ENCODE results near the gene MINDY4. TPM values are rescaled to one million over a fixed set of nuclear protein-coding genes. Genes with fewer than 3 reads are reported as not detected.

MINDY4 gene
- total and polyA plus RNA-seq, 2 donors (not counting 1 experiment from before 2014, with no cell fraction given), result 0.12 to 1.1 TPM

DNA sequence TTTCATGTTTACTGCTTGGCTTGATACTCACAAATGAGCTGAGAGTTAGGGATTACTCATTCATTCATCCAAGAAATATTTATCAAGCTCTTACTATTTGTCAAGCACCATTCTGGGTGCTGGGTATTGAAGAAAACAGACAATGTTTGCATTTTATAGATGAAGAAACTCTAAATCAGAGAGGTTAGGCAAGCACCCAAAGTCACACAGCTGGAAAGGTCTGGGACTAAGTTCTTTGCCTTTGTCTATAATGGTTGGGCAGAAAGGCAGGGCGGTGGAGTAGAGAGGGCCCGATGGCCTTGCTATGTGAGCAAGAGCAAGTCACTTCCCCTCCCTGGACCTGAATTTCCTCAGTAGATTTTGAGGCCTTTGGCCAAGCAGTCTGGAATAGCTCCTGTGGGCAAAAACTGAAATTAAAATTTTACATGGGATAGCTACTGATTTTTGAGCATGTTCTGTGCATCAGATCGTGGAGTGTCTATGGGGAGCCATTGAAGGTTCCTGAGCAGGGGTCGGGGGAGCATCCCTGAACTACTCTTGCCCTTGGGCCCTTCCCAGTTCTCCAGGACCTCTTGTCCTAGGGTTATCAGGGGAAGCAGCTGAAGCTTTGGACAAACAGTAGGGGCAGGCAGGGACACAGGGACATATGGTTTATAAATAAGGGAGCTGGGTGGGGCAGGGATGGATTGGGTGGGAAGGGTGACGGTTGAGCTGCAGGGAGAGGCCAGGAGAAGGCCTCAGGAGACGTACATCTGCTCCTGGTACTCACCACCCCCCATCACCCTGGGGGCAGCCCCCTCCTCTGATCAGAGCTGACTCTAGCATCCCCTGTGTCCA lies 163.7 kb downstream of the MINDY4 start:
- H3K4me1 ChIP-seq (ENCODE audit: control insufficient read depth in 2 of 2, insufficient read depth in 2 of 2, low read length in 2 of 2), result peaks cover 0 to 3% of the 10 kb centered on the region in 2 donors
- no peak overlapping the region for H3K4me3 Mint-ChIP-seq
- H3K27me3 Mint-ChIP-seq, result peaks cover 15% of the 10 kb centered on the region
- POLR2A ChIA-PET, result no interaction called here
- H3K27me3 ChIP-seq (replicated peaks in 1 of 4; ENCODE audit: control extremely low read depth in 1 of 4, control insufficient read depth in 3 of 4, insufficient read depth in 4 of 4, low read length in 3 of 4), result peaks cover 0 to 16% (median 2%) of the 10 kb centered on the region in 4 experiments
- intact Hi-C loops (cut with micrococcal nuclease), result no loop called here
- no peaks in the 10 kb centered on the region for H3K4me1 Mint-ChIP-seq
- ATAC-seq (ENCODE audit: low read depth), result no peak
- H2AFZ ChIP-seq (ENCODE audit: insufficient read depth, low read depth, low read length, poor library complexity, severe bottlenecking), result no peak overlapping the region
- H3K4me2 ChIP-seq (replicated peaks; ENCODE audit: low read depth, low read length, poor library complexity, severe bottlenecking), result no peak overlapping the region
- TF ChIP-seq, protein P1, sequence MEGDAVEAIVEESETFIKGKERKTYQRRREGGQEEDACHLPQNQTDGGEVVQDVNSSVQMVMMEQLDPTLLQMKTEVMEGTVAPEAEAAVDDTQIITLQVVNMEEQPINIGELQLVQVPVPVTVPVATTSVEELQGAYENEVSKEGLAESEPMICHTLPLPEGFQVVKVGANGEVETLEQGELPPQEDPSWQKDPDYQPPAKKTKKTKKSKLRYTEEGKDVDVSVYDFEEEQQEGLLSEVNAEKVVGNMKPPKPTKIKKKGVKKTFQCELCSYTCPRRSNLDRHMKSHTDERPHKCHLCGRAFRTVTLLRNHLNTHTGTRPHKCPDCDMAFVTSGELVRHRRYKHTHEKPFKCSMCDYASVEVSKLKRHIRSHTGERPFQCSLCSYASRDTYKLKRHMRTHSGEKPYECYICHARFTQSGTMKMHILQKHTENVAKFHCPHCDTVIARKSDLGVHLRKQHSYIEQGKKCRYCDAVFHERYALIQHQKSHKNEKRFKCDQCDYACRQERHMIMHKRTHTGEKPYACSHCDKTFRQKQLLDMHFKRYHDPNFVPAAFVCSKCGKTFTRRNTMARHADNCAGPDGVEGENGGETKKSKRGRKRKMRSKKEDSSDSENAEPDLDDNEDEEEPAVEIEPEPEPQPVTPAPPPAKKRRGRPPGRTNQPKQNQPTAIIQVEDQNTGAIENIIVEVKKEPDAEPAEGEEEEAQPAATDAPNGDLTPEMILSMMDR (IDR thresholded peaks at IDR 0.05), result no peak
- TF ChIP-seq EZH2 (IDR thresholded peaks at IDR 0.05; ENCODE audit: borderline replicate concordance, insufficient read depth, low read depth, low read length, poor library complexity, severe bottlenecking), result no peak
- H3K27ac Mint-ChIP-seq, result no peak overlapping the region
- no peak overlapping the region for H3K9ac ChIP-seq (ENCODE audit: low read length)
- whole genome bisulfite sequencing (ENCODE audit: insufficient coverage), result 87% methylated on average over 4 of the region's 6 CpGs
- no peaks in the 10 kb centered on the region for H3K36me3 ChIP-seq (replicated peaks in 1 of 2; ENCODE audit: control extremely low read depth in 1 of 2, control insufficient read depth in 1 of 2, extremely low read depth in 1 of 2, insufficient read depth in 2 of 2, low read length in 1 of 2)
- no peaks in the 10 kb centered on the region for H3K9me3 Mint-ChIP-seq (ENCODE audit: insufficient read depth)
- no peaks in the 10 kb centered on the region for H4K20me1 ChIP-seq (ENCODE audit: control insufficient read depth, insufficient read depth, low read length, poor library complexity, severe bottlenecking)
- H3K9me3 ChIP-seq (ENCODE audit: control extremely low read depth in 1 of 3, control insufficient read depth in 2 of 3, insufficient read depth in 1 of 3, low read length in 2 of 3), result peaks cover 0 to 4% (median 3%) of the 10 kb centered on the region in 3 donors
- CTCF ChIA-PET, result interaction anchor here (1.5 kb wide), 1 partner anchor 49 kb away, joined by 5 read pairs; no protein-coding TSS in a partner anchor
- H3K4me3 ChIP-seq (ENCODE audit: control extremely low read depth in 1 of 5, extremely low read depth in 1 of 5, insufficient read depth in 1 of 5, low read depth in 2 of 5, low read length in 4 of 5), result no peak overlapping the region
- DNase-seq, result no peak
- no peaks in the 10 kb centered on the region for H3K79me2 ChIP-seq (ENCODE audit: control insufficient read depth, insufficient read depth, low read length)
- no peak overlapping the region for H3K27ac ChIP-seq (ENCODE audit: low read length in 2 of 2)

DNA sequence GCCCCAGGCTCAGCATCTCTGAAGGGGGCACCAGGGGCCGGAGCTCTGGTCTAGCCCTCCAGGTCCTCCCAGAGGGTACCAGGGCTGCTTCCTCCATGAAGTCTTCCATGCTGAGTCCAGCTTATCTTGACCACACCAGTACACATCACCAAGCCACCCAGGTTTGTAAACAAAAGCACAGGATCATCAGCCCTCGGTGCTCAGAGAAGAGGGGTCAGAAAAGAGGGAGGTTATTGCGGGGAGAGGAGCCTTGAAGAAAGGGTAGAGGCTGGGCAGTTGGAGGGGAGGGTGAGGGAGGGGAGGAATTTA lies 164.3 kb downstream of the MINDY4 start:
- intact Hi-C loops (cut with micrococcal nuclease), result no loop called here
- H3K9me3 Mint-ChIP-seq (ENCODE audit: insufficient read depth), result no peaks in the 10 kb centered on the region
- TF ChIP-seq EZH2 (IDR thresholded peaks at IDR 0.05; ENCODE audit: borderline replicate concordance, insufficient read depth, low read depth, low read length, poor library complexity, severe bottlenecking), result no peak
- TF ChIP-seq, protein P1 (IDR thresholded peaks at IDR 0.05), result no peak
- no CpG with 5 or more reads among the region's 3 CpGs for WGBS (ENCODE audit: insufficient coverage)
- peaks cover 0 to 16% (median 2%) of the 10 kb centered on the region in 4 experiments for H3K27me3 ChIP-seq (replicated peaks in 1 of 4; ENCODE audit: control extremely low read depth in 1 of 4, control insufficient read depth in 3 of 4, insufficient read depth in 4 of 4, low read length in 3 of 4)
- no peaks in the 10 kb centered on the region for H3K79me2 ChIP-seq (ENCODE audit: control insufficient read depth, insufficient read depth, low read length)
- peaks cover 19% of the 10 kb centered on the region for H3K27me3 Mint-ChIP-seq
- H3K4me2 ChIP-seq (replicated peaks; ENCODE audit: low read depth, low read length, poor library complexity, severe bottlenecking), result no peak overlapping the region
- H3K27ac Mint-ChIP-seq, result no peak overlapping the region
- H3K36me3 ChIP-seq (replicated peaks in 1 of 2; ENCODE audit: control extremely low read depth in 1 of 2, control insufficient read depth in 1 of 2, extremely low read depth in 1 of 2, insufficient read depth in 2 of 2, low read length in 1 of 2), result no peaks in the 10 kb centered on the region
- H3K27ac ChIP-seq (ENCODE audit: low read length in 2 of 2), result no peak overlapping the region
- H3K4me1 Mint-ChIP-seq, result no peaks in the 10 kb centered on the region
- H2AFZ ChIP-seq (ENCODE audit: insufficient read depth, low read depth, low read length, poor library complexity, severe bottlenecking), result no peak overlapping the region
- no peaks in the 10 kb centered on the region for H4K20me1 ChIP-seq (ENCODE audit: control insufficient read depth, insufficient read depth, low read length, poor library complexity, severe bottlenecking)
- ATAC-seq (ENCODE audit: low read depth) (no peak), DNase-seq (no peak)
- no peak overlapping the region for H3K9ac ChIP-seq (ENCODE audit: low read length)
- no peak overlapping the region for H3K4me3 Mint-ChIP-seq
- peaks cover 0 to 4% (median 3%) of the 10 kb centered on the region in 3 donors for H3K9me3 ChIP-seq (ENCODE audit: control extremely low read depth in 1 of 3, control insufficient read depth in 2 of 3, insufficient read depth in 1 of 3, low read length in 2 of 3)
- ChIA-PET POLR2A (no interaction called here), CTCF (interaction anchor here (1.5 kb wide), 1 partner anchor 48 kb away, joined by 5 read pairs; no protein-coding TSS in a partner anchor)
- H3K4me3 ChIP-seq (ENCODE audit: control extremely low read depth in 1 of 5, extremely low read depth in 1 of 5, insufficient read depth in 1 of 5, low read depth in 2 of 5, low read length in 4 of 5), result no peak overlapping the region
- H3K4me1 ChIP-seq (ENCODE audit: control insufficient read depth in 2 of 2, insufficient read depth in 2 of 2, low read length in 2 of 2), result peaks cover 0 to 3% of the 10 kb centered on the region in 2 donors
